OCI-LY7 (cell line): ENCODE data around the gene OR6J1. TPM values are rescaled to one million over a fixed set of nuclear protein-coding genes. Genes with fewer than 3 reads are reported as not detected.

Experiments
- Bru-seq: library from RNA; stranded (reverse); fragments of 400-500 nt; gene quantifications from one replicate; lab custom pipeline; 2021; lab: Mats Ljungman, UMichigan
- BruChase-seq, 2 experiments: library from RNA; stranded (reverse); fragments of 400-500 nt; gene quantifications; one replicate each; lab custom pipeline; 2021; lab: Mats Ljungman, UMichigan
- BruUV-seq: library from RNA; stranded (reverse); fragments of 400-500 nt; replicated peaks from 2 replicates; lab custom pipeline; 2021; lab: Mats Ljungman, UMichigan
- CTCF ChIA-PET: fragments of 300-600 bp; sonication (Branson Sonifier 250); formaldehyde crosslinking; loops from one replicate; lab custom pipeline; 2022; ENCODE audit warnings: antibody characterized with exemption; ENCODE audit not compliant: unreplicated experiment; lab: Charles Lee
- POLR2A ChIA-PET: fragments of 300-600 bp; sonication (Branson Sonifier 250); formaldehyde crosslinking; loops from one replicate; lab custom pipeline; 2022; ENCODE audit warnings: antibody characterized with exemption; lab: Charles Lee
- DNase-seq: peaks from one replicate; pipeline ENCODE4 v3.0.0-alpha.2; 2015; ENCODE audit warnings: low spot score
- H2AFZ ChIP-seq: fragments of 200-600 bp; sonication (generic), shearing (Covaris generic); 2 replicates; pipeline ENCODE4 v1.6.1; 2014; ENCODE audit warnings: mild to moderate bottlenecking, antibody characterized with exemption, low read length, moderate library complexity
- H3K27ac ChIP-seq: fragments of 200-600 bp; sonication (generic); 2 replicates; pipeline ENCODE4 v1.5.1; 2014; ENCODE audit warnings: mixed run types, low read depth, mild to moderate bottlenecking, moderate library complexity, low read length, inconsistent platforms; ENCODE audit not compliant: poor library complexity, severe bottlenecking
- H3K36me3 ChIP-seq: fragments of 200-600 bp; sonication (generic); 2 replicates; pipeline ENCODE4 v1.6.1; 2014; ENCODE audit warnings: mild to moderate bottlenecking, antibody characterized with exemption, low read length, moderate library complexity, mixed read lengths; ENCODE audit not compliant: insufficient read depth
- H3K4me1 ChIP-seq: fragments of 200-600 bp; sonication (generic); 2 replicates; pipeline ENCODE4 v1.5.1; 2014; ENCODE audit warnings: mild to moderate bottlenecking, low read length; ENCODE audit not compliant: insufficient read depth, poor library complexity, severe bottlenecking
- H3K4me2 ChIP-seq: fragments of 200-600 bp; sonication (generic); 2 replicates; pipeline ENCODE4 v1.6.1; 2014; ENCODE audit warnings: mild to moderate bottlenecking, low read length
- H3K4me3 ChIP-seq: fragments of 200-600 bp; sonication (generic); 2 replicates; pipeline ENCODE4 v1.5.1; 2014; ENCODE audit warnings: mild to moderate bottlenecking, low read depth, low read length; ENCODE audit not compliant: poor library complexity, severe bottlenecking
- H3K79me2 ChIP-seq: fragments of 200-600 bp; sonication (generic); 2 replicates; pipeline ENCODE4 v1.6.1; 2016; ENCODE audit warnings: low read depth, mild to moderate bottlenecking, low read length, moderate library complexity, mixed read lengths; ENCODE audit not compliant: insufficient read depth
- H3K9me2 ChIP-seq: fragments of 200-600 bp; sonication (generic); 2 replicates; pipeline ENCODE4 v1.6.1; 2016; ENCODE audit warnings: mild to moderate bottlenecking, low read length, mixed read lengths; ENCODE audit not compliant: insufficient read depth
- H3K9me3 ChIP-seq: fragments of 200-600 bp; sonication (generic); 2 replicates; pipeline ENCODE4 v1.6.1; 2014; ENCODE audit warnings: mild to moderate bottlenecking, mixed run types, low read length, mixed read lengths
- H4K20me1 ChIP-seq: fragments of 200-600 bp; sonication (generic); 2 replicates; pipeline ENCODE4 v1.6.1; 2014; ENCODE audit warnings: mild to moderate bottlenecking, antibody characterized with exemption, low read length, moderate library complexity, mixed read lengths; ENCODE audit not compliant: insufficient read depth
- CTCF ChIP-seq: fragments of 200-600 bp; sonication (generic); conservative IDR thresholded peaks from 2 replicates; pipeline ENCODE4 v1.5.1; 2014; ENCODE audit warnings: mild to moderate bottlenecking, antibody characterized with exemption, low read length, moderate library complexity, mixed read lengths
- EZH2phosphoT487 ChIP-seq: fragments of 200-600 bp; sonication (generic); IDR thresholded peaks from 2 replicates; pipeline ENCODE4 v1.6.1; 2018; ENCODE audit warnings: low read depth, borderline replicate concordance, mild to moderate bottlenecking, mixed run types, antibody characterized with exemption, low read length, moderate library complexity, mixed read lengths
- intact Hi-C: fragments of 100-400 bp; cut with micrococcal nuclease; formaldehyde crosslinking; loops from one replicate; pipeline ENCODE4 v1.10.0; 2022; ENCODE audit not compliant: unreplicated experiment
- long read RNA-seq: library from polyadenylated mRNA; stranded (forward); transcript quantifications from one replicate; pipeline ENCODE4 v2.0.0, GENCODE V29; 2022
- total RNA-seq, 2 experiments: library from RNA; depleted of rRNA in 1 of 2; stranded (reverse); fragments of >200 nt in 1 of 2; shearing (Covaris generic) in 1 of 2; gene quantifications; 2 replicates each; pipeline ENCODE4 v1.2.3, GENCODE V29; 2014 to 2022

The OR6J1 gene
- total RNA-seq (2014; rRNA removed; shearing (Covaris generic)) (not detected in 2 replicates), total RNA-seq (2022) (not detected in 2 replicates), Bru-seq, nascent RNA (percentile 8 among the genes with signal in this experiment), BruChase-seq, experiment 1, labeled RNA remaining after a 6-hour chase (percentile 12 among the genes with signal in this experiment), BruChase-seq, experiment 2, labeled RNA remaining after a 2-hour chase (percentile 15 among the genes with signal in this experiment)
- long read RNA-seq, result 0 reads

- no peak for DNase-seq
- Histone ChIP-seq H3K79me2 (no peaks in the 10 kb centered on the region), H3K36me3 (no peaks in the 10 kb centered on the region), H3K27ac (no peak within 1 kb of the TSS), H2AFZ (no peak within 1 kb of the TSS), H4K20me1 (no peaks in the 10 kb centered on the region), H3K4me1 (peaks cover 3% of the 10 kb centered on the region), H3K9me3 (no peaks in the 10 kb centered on the region), H3K9me2 (no peaks in the 10 kb centered on the region), H3K4me2 (no peak within 1 kb of the TSS), H3K4me3 (no peak within 1 kb of the TSS)
- ChIA-PET CTCF (interaction anchor here (1.0 kb wide), 1 partner anchor 74 kb away, joined by 4 read pairs; no protein-coding TSS in a partner anchor), POLR2A (interaction anchor here (0.5 to 0.7 kb wide), 3 partner anchors 167 to 368 kb away, joined by 3 read pairs; no protein-coding TSS in a partner anchor)
- intact Hi-C loops, result loop anchor here (2.0 kb wide), 1 partner anchor 73 kb away; no protein-coding TSS in a partner anchor
- BruUV-seq, result no TSS peak
- TF ChIP-seq EZH2phosphoT487 (no peak), CTCF (peak; percentile 25; the same call in 1 of the 2 replicates)
These were observed at the start of gene OR6J1 for GRCh38 chr14:22644305-22644635. Gene OR6J1 (minus strand): TSS chr14:22644352. CDS start chr14:22634811, 9,541 bp downstream.

- POLR2A ChIA-PET, result interaction anchor here (0.6 to 1.6 kb wide), 3 partner anchors 11 to 131 kb away, joined by 3 to 5 read pairs (median 3); no protein-coding TSS in a partner anchor
- Histone ChIP-seq H3K79me2 (no peaks in the 10 kb centered on the region), H3K36me3 (no peaks in the 10 kb centered on the region), H4K20me1 (no peaks in the 10 kb centered on the region), H3K27ac (no peak overlapping the region), H3K4me1 (no peaks in the 10 kb centered on the region), H3K9me3 (peaks cover 17% of the 10 kb centered on the region), H3K9me2 (no peaks in the 10 kb centered on the region), H3K4me2 (no peak overlapping the region), H3K4me3 (no peak overlapping the region), H2AFZ (no peak overlapping the region)
- intact Hi-C loops, result no loop called here
- no TSS peak for BruUV-seq
- TF ChIP-seq CTCF, result no peak
- no peak for TF ChIP-seq EZH2phosphoT487
- DNase-seq, result no peak
- CTCF ChIA-PET, result no interaction called here
These were observed 48.0 kb upstream of the OR6J1 start for GRCh38 chr14:22692194-22692593.

- intact Hi-C loops, result no loop called here
- H3K79me2 ChIP-seq, result no peaks in the 10 kb centered on the region
- no peak for TF ChIP-seq CTCF
- no peak for TF ChIP-seq EZH2phosphoT487
- POLR2A ChIA-PET, result no interaction called here
- H3K27ac ChIP-seq, result no peak overlapping the region
- peaks cover 17% of the 10 kb centered on the region for H3K9me3 ChIP-seq
- no peak overlapping the region for H2AFZ ChIP-seq
- no TSS peak for BruUV-seq
- no peak overlapping the region for H3K4me3 ChIP-seq
- CTCF ChIA-PET, result no interaction called here
- no peaks in the 10 kb centered on the region for H3K9me2 ChIP-seq
- H3K36me3 ChIP-seq, result no peaks in the 10 kb centered on the region
- no peak overlapping the region for H3K4me2 ChIP-seq
- no peak for DNase-seq
- no peaks in the 10 kb centered on the region for H3K4me1 ChIP-seq
- H4K20me1 ChIP-seq, result no peaks in the 10 kb centered on the region
These were observed 47.0 kb upstream of the OR6J1 start for GRCh38 chr14:22691171-22691570.
